KMS-11 (cell line): ENCODE results near the gene KCNJ5.
A peak's percentile ranks its signal among the peaks of the same experiment; 100 is the strongest.

Experiments used
- H2AFZ ChIP-seq: fragments of 200-600 bp; sonication (generic); 2 replicates; pipeline ENCODE4 v1.6.1; 2016; ENCODE audit warnings: antibody characterized with exemption, mixed run types, low read depth
- H3K27ac ChIP-seq: fragments of 200-600 bp; sonication (generic); 2 replicates; pipeline ENCODE4 v1.6.1; 2016; ENCODE audit warnings: mild to moderate bottlenecking, mixed run types
- H3K27me3 ChIP-seq: fragments of 200-600 bp; sonication (generic); 2 replicates; pipeline ENCODE4 v1.6.1; 2017; ENCODE audit warnings: mild to moderate bottlenecking, low read depth, mixed run types, moderate library complexity; ENCODE audit not compliant: insufficient read depth
- H3K36me3 ChIP-seq: fragments of 200-600 bp; sonication (generic); 2 replicates; pipeline ENCODE4 v1.6.1; 2017; ENCODE audit warnings: mild to moderate bottlenecking, mixed run types; ENCODE audit not compliant: insufficient read depth
- H3K4me1 ChIP-seq: fragments of 200-600 bp; sonication (generic); 2 replicates; pipeline ENCODE4 v1.6.1; 2016; ENCODE audit warnings: mild to moderate bottlenecking, low read depth, mixed run types; ENCODE audit not compliant: poor library complexity, severe bottlenecking
- H3K4me2 ChIP-seq: fragments of 200-600 bp; sonication (generic); 2 replicates; pipeline ENCODE4 v1.7.0; 2016; ENCODE audit warnings: mild to moderate bottlenecking, mixed run types
- H3K4me3 ChIP-seq: fragments of 200-600 bp; sonication (generic); IDR thresholded peaks from 2 replicates; pipeline ENCODE4 v1.6.1; 2017; ENCODE audit warnings: low read depth, low read length, mixed read lengths; ENCODE audit not compliant: insufficient read depth
- H3K79me2 ChIP-seq: fragments of 200-600 bp; sonication (generic); 2 replicates; pipeline ENCODE4 v1.6.1; 2016; ENCODE audit warnings: low read depth, mixed run types; ENCODE audit not compliant: insufficient read depth
- H3K9ac ChIP-seq: fragments of 200-600 bp; sonication (generic); 2 replicates; pipeline ENCODE4 v1.6.1; 2016; ENCODE audit warnings: mild to moderate bottlenecking, mixed run types
- H4K20me1 ChIP-seq: fragments of 200-600 bp; sonication (generic); 2 replicates; pipeline ENCODE4 v1.6.1; 2016; ENCODE audit warnings: mild to moderate bottlenecking, mixed run types; ENCODE audit not compliant: insufficient read depth
- CTCF ChIP-seq: fragments of 200-600 bp; sonication (generic); conservative IDR thresholded peaks from 2 replicates; pipeline ENCODE4 v1.6.1; 2017; ENCODE audit warnings: low read depth, mild to moderate bottlenecking, antibody characterized with exemption, low read length, moderate library complexity, mixed read lengths

KCNJ5 gene

DNA sequence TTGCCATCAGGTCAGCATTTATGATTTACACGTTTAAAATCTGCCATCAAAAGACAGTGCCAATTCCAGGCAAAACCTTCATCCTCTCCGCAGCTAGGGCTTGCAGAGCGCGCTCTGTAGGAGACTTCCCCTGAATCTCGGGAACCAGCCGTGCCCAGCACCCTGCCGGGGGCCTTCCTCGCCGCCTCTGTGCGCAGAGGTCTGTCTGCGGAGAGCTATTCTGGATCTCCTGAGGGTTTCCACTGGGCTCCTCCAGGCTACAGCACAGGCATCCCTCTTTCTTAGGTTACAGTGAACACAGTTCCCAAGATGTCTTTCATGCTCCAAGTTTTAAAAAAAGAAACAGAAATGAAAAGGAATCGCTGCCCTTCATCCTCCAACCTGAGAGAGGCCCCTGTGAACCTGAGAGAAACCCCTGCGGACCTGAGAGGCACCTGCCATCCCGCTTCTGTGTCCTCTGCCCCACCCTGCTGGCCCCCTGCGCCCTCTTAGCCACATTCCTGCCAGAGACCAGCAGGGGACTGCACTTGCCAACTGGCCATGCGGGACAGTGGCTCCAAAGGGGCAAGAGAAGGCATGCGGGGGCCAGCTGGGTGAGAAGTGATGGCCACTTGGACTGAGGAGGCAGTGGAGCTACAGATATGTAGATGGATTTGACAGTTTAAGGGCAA, 35.4 kb downstream of the KCNJ5 start:
- H3K4me2 ChIP-seq, result no peak overlapping the region
- H3K4me3 ChIP-seq, result no peak overlapping the region
- no peak for TF ChIP-seq CTCF
- H3K4me1 ChIP-seq, result peaks cover 23% of the 10 kb centered on the region
- H3K79me2 ChIP-seq, result no peaks in the 10 kb centered on the region
- H3K9ac ChIP-seq, result no peak overlapping the region
- H4K20me1 ChIP-seq, result no peaks in the 10 kb centered on the region
- no peaks in the 10 kb centered on the region for H3K36me3 ChIP-seq
- H3K27ac ChIP-seq, result no peak overlapping the region
- no peaks in the 10 kb centered on the region for H3K27me3 ChIP-seq
- H2AFZ ChIP-seq, result no peak overlapping the region

DNA sequence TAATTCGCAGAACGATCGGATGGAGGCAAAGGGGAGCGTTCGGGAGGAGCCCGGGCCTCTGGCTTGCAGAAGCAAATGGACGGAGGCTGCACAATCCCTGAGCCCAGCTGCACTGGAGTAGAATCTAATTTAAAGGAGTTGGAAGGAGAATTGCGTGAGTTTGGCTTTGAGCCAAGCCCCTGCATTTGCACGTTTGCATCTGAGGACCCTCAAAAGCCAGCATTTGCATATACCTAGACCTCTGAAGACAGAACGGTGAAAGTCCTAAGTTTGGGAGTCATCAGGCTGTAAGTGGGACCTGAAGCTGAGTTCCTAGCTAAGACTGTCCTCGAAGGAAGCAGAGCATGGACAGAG, 35.9 kb downstream of the KCNJ5 start:
- Histone ChIP-seq H3K4me2 (no peak overlapping the region), H4K20me1 (no peaks in the 10 kb centered on the region), H3K9ac (no peak overlapping the region), H3K27me3 (no peaks in the 10 kb centered on the region), H2AFZ (no peak overlapping the region), H3K36me3 (no peaks in the 10 kb centered on the region), H3K4me3 (no peak overlapping the region), H3K79me2 (no peaks in the 10 kb centered on the region), H3K27ac (no peak overlapping the region), H3K4me1 (peaks cover 23% of the 10 kb centered on the region)
- no peak for TF ChIP-seq CTCF

DNA sequence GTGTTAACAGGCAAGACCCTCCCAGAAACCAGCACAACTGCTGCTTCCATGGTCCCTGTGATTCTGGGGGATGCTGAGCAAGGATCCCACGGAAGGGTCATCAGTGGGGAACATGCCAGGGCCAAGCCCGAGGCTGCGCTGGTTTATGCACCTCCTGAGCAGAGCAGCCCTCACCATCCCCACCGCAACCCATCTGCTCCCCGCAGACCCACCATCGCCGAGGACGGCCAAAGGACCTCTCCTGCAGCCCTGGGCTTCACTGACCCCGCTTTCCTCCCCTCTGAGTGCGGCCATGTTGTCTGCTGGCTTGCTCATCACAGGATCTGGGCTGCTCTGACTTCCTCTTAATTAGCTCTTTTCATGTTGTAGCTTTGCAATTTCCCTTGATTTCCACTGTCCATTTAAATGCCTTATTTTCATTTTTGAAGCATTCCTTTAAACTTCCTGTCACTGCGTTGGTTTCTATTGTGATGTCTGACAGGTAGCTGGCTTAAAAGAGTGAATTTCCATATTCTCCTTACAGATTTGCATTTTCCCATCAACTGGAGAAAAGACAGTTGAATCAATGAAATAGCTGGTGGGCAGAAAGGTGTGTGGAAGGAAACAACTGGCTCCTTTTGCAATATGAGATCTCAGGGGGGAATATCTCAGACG, 36.7 kb downstream of the KCNJ5 start:
- no peak overlapping the region for H3K9ac ChIP-seq
- TF ChIP-seq CTCF, result no peak
- H3K4me1 ChIP-seq, result peaks cover 23% of the 10 kb centered on the region
- peak overlapping the region; percentile 58 for H3K4me2 ChIP-seq
- H3K36me3 ChIP-seq, result no peaks in the 10 kb centered on the region
- peak overlapping the region; percentile 13; the same call in 1 of the 2 replicates for H3K27ac ChIP-seq
- H3K27me3 ChIP-seq, result no peaks in the 10 kb centered on the region
- H2AFZ ChIP-seq, result peak overlapping the region; percentile 72
- H3K4me3 ChIP-seq, result no peak overlapping the region
- H4K20me1 ChIP-seq, result no peaks in the 10 kb centered on the region
- H3K79me2 ChIP-seq, result no peaks in the 10 kb centered on the region

GRCh38 chr11:128928400-128928799, 37.2 kb downstream of the KCNJ5 start:
- peak overlapping the region; percentile 13; the same call in 1 of the 2 replicates for H3K27ac ChIP-seq

More at GRCh38 chr11:128928400-128928799, 37.2 kb downstream of the KCNJ5 start:
- Histone ChIP-seq H3K4me3 (no peak overlapping the region), H2AFZ (peak overlapping the region; percentile 72), H4K20me1 (no peaks in the 10 kb centered on the region), H3K9ac (no peak overlapping the region), H3K79me2 (no peaks in the 10 kb centered on the region), H3K27me3 (no peaks in the 10 kb centered on the region), H3K36me3 (no peaks in the 10 kb centered on the region), H3K4me1 (peaks cover 23% of the 10 kb centered on the region), H3K4me2 (peak overlapping the region; percentile 58)
- TF ChIP-seq CTCF, result no peak
